Liver (tissue), 9 donors: Measurements from ENCODE around the gene CPLX1. TPM values are rescaled to one million over a fixed set of nuclear protein-coding genes. Genes with fewer than 3 reads are reported as not detected.

ENCODE experiments used
- DNase-seq: peaks from one replicate; pipeline ENCODE4 v3.0.0-alpha.2; 2017; ENCODE audit warnings: low spot score
- H3K27ac ChIP-seq, 2 donors: one replicate each; pipeline ENCODE4 v1.7.0; 2013; ENCODE audit warnings: inconsistent platforms in 2 of 2, low read length in 2 of 2, control low read depth in 1 of 2, low read depth in 1 of 2, mild to moderate bottlenecking in 1 of 2
- H3K27me3 ChIP-seq, 4 donors: one replicate each; pipeline versions ENCODE4 v1.6.1 to v1.7.0; 2013; ENCODE audit warnings: low read length in 3 of 4, inconsistent platforms in 1 of 4, mild to moderate bottlenecking in 1 of 4, moderate library complexity in 1 of 4; ENCODE audit not compliant: control insufficient read depth in 4 of 4, insufficient read depth in 4 of 4
- H3K36me3 ChIP-seq, 4 donors: one replicate each; pipeline versions ENCODE4 v1.6.1 to v1.7.0; 2013; ENCODE audit warnings: low read length in 3 of 4, mild to moderate bottlenecking in 3 of 4, low read depth in 1 of 4, moderate library complexity in 1 of 4; ENCODE audit not compliant: control insufficient read depth in 4 of 4, insufficient read depth in 3 of 4
- H3K4me1 ChIP-seq, 4 donors: one replicate each; pipeline versions ENCODE4 v1.6.1 to v1.7.0; 2013; ENCODE audit warnings: low read length in 3 of 4, mild to moderate bottlenecking in 3 of 4, moderate library complexity in 1 of 4; ENCODE audit not compliant: control insufficient read depth in 4 of 4, insufficient read depth in 4 of 4
- H3K4me3 ChIP-seq, 3 donors: one replicate each; pipeline versions ENCODE4 v1.6.1 to v1.7.0; 2013; ENCODE audit warnings: low read length in 3 of 3, control low read depth in 1 of 3, low read depth in 1 of 3, mild to moderate bottlenecking in 1 of 3
- H3K9ac ChIP-seq, 2 donors: one replicate each; pipeline ENCODE4 v1.7.0; 2013; ENCODE audit warnings: low read length in 2 of 2, mild to moderate bottlenecking in 2 of 2, moderate library complexity in 2 of 2, control low read depth in 1 of 2, low read depth in 1 of 2
- H3K9me3 ChIP-seq, 4 donors: one replicate each; pipeline versions ENCODE4 v1.6.1 to v1.7.0; 2013; ENCODE audit warnings: low read length in 3 of 4; ENCODE audit not compliant: control insufficient read depth in 4 of 4
- ATF3 ChIP-seq: IDR thresholded peaks from 2 replicates; pipeline ENCODE4 v1.6.1; 2016; ENCODE audit warnings: antibody characterized with exemption
- CTCF ChIP-seq: fragments of 150-350 bp; IDR thresholded peaks from 2 replicates; pipeline ENCODE4 v1.5.1; 2017; ENCODE audit warnings: improper control_type of control experiment, low read depth, low read length; ENCODE audit not compliant: missing input control
- EGR1 ChIP-seq, 2 donors: IDR thresholded peaks; 2 replicates each; pipeline ENCODE4 v1.6.1; 2016 to 2018; ENCODE audit warnings: antibody characterized with exemption in 2 of 2, low read depth in 2 of 2
- FOXA1 ChIP-seq: IDR thresholded peaks from 2 replicates; pipeline ENCODE4 v1.6.1; 2016; ENCODE audit warnings: antibody characterized with exemption
- FOXA2 ChIP-seq: IDR thresholded peaks from 2 replicates; pipeline ENCODE4 v1.6.1; 2016; ENCODE audit warnings: antibody characterized with exemption
- GABPA ChIP-seq, 2 donors: IDR thresholded peaks in 1 of 2; conservative IDR thresholded peaks in 1 of 2; 2 replicates each; pipeline ENCODE4 v1.6.1; 2016; ENCODE audit warnings: antibody characterized with exemption in 2 of 2, mild to moderate bottlenecking in 1 of 2, moderate library complexity in 1 of 2
- HNF4A ChIP-seq, 2 donors: conservative IDR thresholded peaks; 2 replicates each; pipeline ENCODE4 v1.6.1; 2016; ENCODE audit warnings: antibody characterized with exemption in 2 of 2, mild to moderate bottlenecking in 2 of 2
- HNF4G ChIP-seq: IDR thresholded peaks from 2 replicates; pipeline ENCODE4 v1.6.1; 2016; ENCODE audit warnings: antibody characterized with exemption
- JUND ChIP-seq, 2 donors: IDR thresholded peaks; 2 replicates each; pipeline ENCODE4 v1.6.1; 2016; ENCODE audit warnings: antibody characterized with exemption in 2 of 2
- MAX ChIP-seq: IDR thresholded peaks from 2 replicates; pipeline ENCODE4 v1.6.1; 2016; ENCODE audit warnings: antibody characterized with exemption
- NR2F2 ChIP-seq: IDR thresholded peaks from 2 replicates; pipeline ENCODE4 v1.6.1; 2016; ENCODE audit warnings: antibody characterized with exemption
- RAD21 ChIP-seq, 2 donors: IDR thresholded peaks; 2 replicates each; pipeline ENCODE4 v1.6.1; 2016; ENCODE audit warnings: antibody characterized with exemption in 2 of 2, mild to moderate bottlenecking in 2 of 2
- REST ChIP-seq: IDR thresholded peaks from 2 replicates; pipeline ENCODE4 v1.6.1; 2016; ENCODE audit warnings: antibody characterized with exemption, mild to moderate bottlenecking
- RXRA ChIP-seq, 2 donors: IDR thresholded peaks; 2 replicates each; pipeline ENCODE4 v1.6.1; 2017 to 2018; ENCODE audit warnings: antibody characterized with exemption in 2 of 2, mild to moderate bottlenecking in 1 of 2
- SP1 ChIP-seq: IDR thresholded peaks from 2 replicates; pipeline ENCODE4 v1.6.1; 2018; ENCODE audit warnings: antibody characterized with exemption, mild to moderate bottlenecking
- TAF1 ChIP-seq: conservative IDR thresholded peaks from 2 replicates; pipeline ENCODE4 v1.6.1; 2016; ENCODE audit warnings: antibody characterized with exemption, mild to moderate bottlenecking
- YY1 ChIP-seq: IDR thresholded peaks from 2 replicates; pipeline ENCODE4 v1.6.1; 2016; ENCODE audit warnings: antibody characterized with exemption, mild to moderate bottlenecking
- ZBTB33 ChIP-seq: IDR thresholded peaks from 2 replicates; pipeline ENCODE4 v1.6.1; 2016; ENCODE audit warnings: antibody characterized with exemption
- WGBS: extraction: QIAGEN DNeasy Blood & Tissue Kit; methylation state at CpG from one replicate; pipeline ENCODE4 v1.1.7; 2013; 5-methylcytosine and 5-hydroxymethylcytosine counted together
- polyA plus RNA-seq, 2 donors: library from polyadenylated mRNA; stranded (reverse) in 1 of 2; unstranded in 1 of 2; fragments of 200-250 nt in 1 of 2; fragments of >200 nt in 1 of 2; fragmentation: Nextera tagmentation in 1 of 2; extraction: Ambion mirVana in 1 of 2; gene quantifications; one replicate each; pipeline versions ENCODE4 v1.2.1 to v1.2.3, GENCODE V29; 2013 to 2015
- total RNA-seq, 2 donors: library from RNA; depleted of rRNA; stranded (reverse); fragments of >200 nt; gene quantifications; one replicate each; pipeline ENCODE4 v1.2.3, GENCODE V29; 2014
- donor health status: healthy.
- donor health status: healthy.
- donor health status: healthy.
- donor health status: healthy.
- donor health status: healthy.

Gene CPLX1
- total and polyA plus RNA-seq, 4 donors, result 0.14 to 2.8 (median 0.80) TPM

GRCh38 chr4:871484-871883, 45.6 kb upstream of the CPLX1 start:
- H3K4me3 ChIP-seq, result no peak overlapping the region
- H3K9me3 ChIP-seq, result no peaks in the 10 kb centered on the region
- H3K36me3 ChIP-seq, result peaks cover 12 to 73% (median 36%) of the 10 kb centered on the region in 4 donors
- no peaks in the 10 kb centered on the region for H3K4me1 ChIP-seq
- no peak for DNase-seq
- H3K9ac ChIP-seq, result no peak overlapping the region
- WGBS, result 90% methylated on average over 9 of the region's 9 CpGs
- H3K27ac ChIP-seq, result no peak overlapping the region
- H3K27me3 ChIP-seq, result no peaks in the 10 kb centered on the region
- no peak for TF ChIP-seq RAD21 (IDR thresholded peaks at IDR 0.05)

- 96% methylated on average over 20 of the region's 20 CpGs for WGBS
- no peak overlapping the region for H3K9ac ChIP-seq
- H3K9me3 ChIP-seq, result no peaks in the 10 kb centered on the region
- no peak for TF ChIP-seq MAX
- TF ChIP-seq JUND (IDR thresholded peaks at IDR 0.05), result no peak
- TF ChIP-seq CTCF, result no peak
- TF ChIP-seq ATF3, result no peak
- TF ChIP-seq TAF1, result no peak
- TF ChIP-seq HNF4G, result no peak
- no peak for TF ChIP-seq RXRA (IDR thresholded peaks at IDR 0.05)
- no peak for TF ChIP-seq FOXA2
- TF ChIP-seq EGR1 (IDR thresholded peaks at IDR 0.05; ENCODE audit: low read depth in 2 of 2), result no peak
- TF ChIP-seq ZBTB33, result no peak
- TF ChIP-seq FOXA1, result no peak
- no peak for TF ChIP-seq RAD21 (IDR thresholded peaks at IDR 0.05)
- no peak for TF ChIP-seq YY1
- no peak for TF ChIP-seq REST
- TF ChIP-seq HNF4A (conservative IDR thresholded peaks at IDR 0.05), result no peak
- TF ChIP-seq SP1, result no peak
- no peak for TF ChIP-seq NR2F2
- TF ChIP-seq GABPA (IDR thresholded peaks at IDR 0.05 in 1 of 2, conservative IDR thresholded peaks at IDR 0.05 in 1 of 2), result no peak
- no peaks in the 10 kb centered on the region for H3K4me1 ChIP-seq
- H3K27me3 ChIP-seq, result no peaks in the 10 kb centered on the region
- peaks cover 10 to 73% (median 35%) of the 10 kb centered on the region in 4 donors for H3K36me3 ChIP-seq
- H3K27ac ChIP-seq, result no peak overlapping the region
- no peak overlapping the region for H3K4me3 ChIP-seq
- DNase-seq, result no peak
Measured at GRCh38 chr4:870951-871350, 45.0 kb upstream of the CPLX1 start.
